Measurements from ENCODE around the gene RPL27.
A peak's percentile ranks its signal among the peaks of the same experiment; 100 is the strongest.

Gene RPL27

GRCh38 chr17:42979511-42980273, 18.5 kb upstream of the RPL27 start, which contains the start of gene PTGES3L:
Gene PTGES3L (minus strand): TSS chr17:42980080. CDS start chr17:42980053, 27 bp downstream.
- Histone ChIP-seq H2AFZ (ENCODE audit: low read depth, low read length, severe bottlenecking) (peak within 1 kb of the TSS; percentile 67), H3K9me2 (replicated peaks; ENCODE audit: insufficient read depth, low read length) (no peaks in the 10 kb centered on the region), H3K27ac (ENCODE audit: low read depth, low read length) (peak within 1 kb of the TSS; percentile 77), H4K20me1 (ENCODE audit: low read depth, low read length) (no peaks in the 10 kb centered on the region), H3K9ac (ENCODE audit: low read length) (peak within 1 kb of the TSS; percentile 85), H3K4me3 (ENCODE audit: insufficient read depth, low read length, poor library complexity, severe bottlenecking) (peak within 1 kb of the TSS; percentile 67), H3K4me2 (ENCODE audit: low read depth, low read length, poor library complexity, severe bottlenecking) (peak within 1 kb of the TSS; percentile 87), H3F3A (ENCODE audit: insufficient read depth) (peaks cover 6% of the 10 kb centered on the region; the same call in 1 of the 2 replicates), H3K36me3 (ENCODE audit: low read length) (no peaks in the 10 kb centered on the region), H3K9me3 (ENCODE audit: insufficient read depth, low read length) (no peaks in the 10 kb centered on the region), H3K27me3 (ENCODE audit: low read length) (no peaks in the 10 kb centered on the region), H3K79me2 (ENCODE audit: insufficient read depth, low read length) (peaks cover 16% of the 10 kb centered on the region; the same call in 1 of the 2 replicates)
- no peak for TF ChIP-seq EZH2phosphoT487 (conservative IDR thresholded peaks at IDR 0.05; ENCODE audit: low read length)
- no peak for TF ChIP-seq CTCF (IDR thresholded peaks at IDR 0.05; ENCODE audit: insufficient read depth, low read length, poor library complexity, severe bottlenecking)

GRCh38 chr17:42980274-42980765, 17.9 kb upstream of the RPL27 start, which contains the start of gene RUNDC1:
Gene RUNDC1 (plus strand): TSS chr17:42980565. CDS start chr17:42980577, 12 bp downstream.
- H3K9me2 ChIP-seq (replicated peaks; ENCODE audit: insufficient read depth, low read length): no peaks in the 10 kb centered on the region
- peak within 1 kb of the TSS; percentile 77 for H3K27ac ChIP-seq (ENCODE audit: low read depth, low read length)
- H3K79me2 ChIP-seq (ENCODE audit: insufficient read depth, low read length): peaks cover 16% of the 10 kb centered on the region; the same call in 1 of the 2 replicates
- no peaks in the 10 kb centered on the region for H3K36me3 ChIP-seq (ENCODE audit: low read length)
- peak within 1 kb of the TSS; percentile 87 for H3K4me2 ChIP-seq (ENCODE audit: low read depth, low read length, poor library complexity, severe bottlenecking)
- H3K4me3 ChIP-seq (ENCODE audit: insufficient read depth, low read length, poor library complexity, severe bottlenecking): peak within 1 kb of the TSS; percentile 67
- peak within 1 kb of the TSS; percentile 85 for H3K9ac ChIP-seq (ENCODE audit: low read length)
- no peaks in the 10 kb centered on the region for H3K27me3 ChIP-seq (ENCODE audit: low read length)
- H3F3A ChIP-seq (ENCODE audit: insufficient read depth): peaks cover 6% of the 10 kb centered on the region; the same call in 1 of the 2 replicates
- H4K20me1 ChIP-seq (ENCODE audit: low read depth, low read length): no peaks in the 10 kb centered on the region
- H2AFZ ChIP-seq (ENCODE audit: low read depth, low read length, severe bottlenecking): peak within 1 kb of the TSS; percentile 67
- TF ChIP-seq CTCF (IDR thresholded peaks at IDR 0.05; ENCODE audit: insufficient read depth, low read length, poor library complexity, severe bottlenecking) (no peak), EZH2phosphoT487 (conservative IDR thresholded peaks at IDR 0.05; ENCODE audit: low read length) (no peak)
- H3K9me3 ChIP-seq (ENCODE audit: insufficient read depth, low read length): no peaks in the 10 kb centered on the region

GRCh38 chr17:42980766-42981397, 17.3 kb upstream of the RPL27 start:
- H2AFZ ChIP-seq (ENCODE audit: low read depth, low read length, severe bottlenecking): peak overlapping the region; percentile 55
- H3K27ac ChIP-seq (ENCODE audit: low read depth, low read length): peak overlapping the region; percentile 77
- no peaks in the 10 kb centered on the region for H4K20me1 ChIP-seq (ENCODE audit: low read depth, low read length)
- no peaks in the 10 kb centered on the region for H3K9me3 ChIP-seq (ENCODE audit: insufficient read depth, low read length)
- peaks cover 6% of the 10 kb centered on the region; the same call in 1 of the 2 replicates for H3F3A ChIP-seq (ENCODE audit: insufficient read depth)
- H3K36me3 ChIP-seq (ENCODE audit: low read length): no peaks in the 10 kb centered on the region
- H3K27me3 ChIP-seq (ENCODE audit: low read length): no peaks in the 10 kb centered on the region
- peaks cover 16% of the 10 kb centered on the region; the same call in 1 of the 2 replicates for H3K79me2 ChIP-seq (ENCODE audit: insufficient read depth, low read length)
- peak overlapping the region; percentile 85 for H3K9ac ChIP-seq (ENCODE audit: low read length)
- H3K9me2 ChIP-seq (replicated peaks; ENCODE audit: insufficient read depth, low read length): no peaks in the 10 kb centered on the region
- TF ChIP-seq EZH2phosphoT487 (conservative IDR thresholded peaks at IDR 0.05; ENCODE audit: low read length) (no peak), CTCF (IDR thresholded peaks at IDR 0.05; ENCODE audit: insufficient read depth, low read length, poor library complexity, severe bottlenecking) (no peak)
- H3K4me2 ChIP-seq (ENCODE audit: low read depth, low read length, poor library complexity, severe bottlenecking): peak overlapping the region; percentile 87
- H3K4me3 ChIP-seq (ENCODE audit: insufficient read depth, low read length, poor library complexity, severe bottlenecking): peak overlapping the region; percentile 67
